Choroid plexus epithelial cell (primary cell): ENCODE data around the gene IL33.

ENCODE experiments used
- DNase-seq: peaks from one replicate; pipeline ENCODE4 v3.0.0-alpha.2; 2010; ENCODE audit warnings: low read depth
- H3K4me3 ChIP-seq: 2 replicates; pipeline ENCODE4 v1.5.1; 2011; ENCODE audit warnings: low read depth, mild to moderate bottlenecking, control low read depth, low read length, moderate library complexity
- TF ChIP-seq, protein P1 (sequence below): conservative IDR thresholded peaks from 2 replicates; pipeline ENCODE4 v1.5.1; 2011; ENCODE audit warnings: low read depth, mild to moderate bottlenecking, control low read depth, inconsistent platforms, low read length, moderate library complexity

The IL33 gene

DNA sequence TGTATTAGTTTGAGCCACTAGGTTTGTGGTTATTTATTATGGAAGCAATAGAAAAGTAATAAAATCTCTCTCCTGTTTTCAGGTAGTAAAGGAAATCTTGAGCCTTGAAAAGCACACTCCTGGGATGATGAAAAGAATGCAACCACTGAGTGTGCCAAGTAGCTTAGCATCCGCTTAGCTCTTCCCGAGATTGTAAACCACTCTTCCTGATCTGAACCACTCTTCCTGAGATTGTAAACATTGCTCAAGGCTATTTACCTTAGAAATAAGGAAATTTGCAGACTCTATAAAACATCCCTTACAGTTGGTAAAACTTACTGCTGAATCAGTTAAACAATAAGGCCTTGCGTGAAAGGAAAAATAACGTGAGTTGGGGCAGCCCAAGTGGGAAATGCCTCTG is 17.4 kb upstream of the IL33 start:
- TF ChIP-seq, protein P1, sequence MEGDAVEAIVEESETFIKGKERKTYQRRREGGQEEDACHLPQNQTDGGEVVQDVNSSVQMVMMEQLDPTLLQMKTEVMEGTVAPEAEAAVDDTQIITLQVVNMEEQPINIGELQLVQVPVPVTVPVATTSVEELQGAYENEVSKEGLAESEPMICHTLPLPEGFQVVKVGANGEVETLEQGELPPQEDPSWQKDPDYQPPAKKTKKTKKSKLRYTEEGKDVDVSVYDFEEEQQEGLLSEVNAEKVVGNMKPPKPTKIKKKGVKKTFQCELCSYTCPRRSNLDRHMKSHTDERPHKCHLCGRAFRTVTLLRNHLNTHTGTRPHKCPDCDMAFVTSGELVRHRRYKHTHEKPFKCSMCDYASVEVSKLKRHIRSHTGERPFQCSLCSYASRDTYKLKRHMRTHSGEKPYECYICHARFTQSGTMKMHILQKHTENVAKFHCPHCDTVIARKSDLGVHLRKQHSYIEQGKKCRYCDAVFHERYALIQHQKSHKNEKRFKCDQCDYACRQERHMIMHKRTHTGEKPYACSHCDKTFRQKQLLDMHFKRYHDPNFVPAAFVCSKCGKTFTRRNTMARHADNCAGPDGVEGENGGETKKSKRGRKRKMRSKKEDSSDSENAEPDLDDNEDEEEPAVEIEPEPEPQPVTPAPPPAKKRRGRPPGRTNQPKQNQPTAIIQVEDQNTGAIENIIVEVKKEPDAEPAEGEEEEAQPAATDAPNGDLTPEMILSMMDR = no peak
- no peak for DNase-seq
- H3K4me3 ChIP-seq = no peak overlapping the region

DNA sequence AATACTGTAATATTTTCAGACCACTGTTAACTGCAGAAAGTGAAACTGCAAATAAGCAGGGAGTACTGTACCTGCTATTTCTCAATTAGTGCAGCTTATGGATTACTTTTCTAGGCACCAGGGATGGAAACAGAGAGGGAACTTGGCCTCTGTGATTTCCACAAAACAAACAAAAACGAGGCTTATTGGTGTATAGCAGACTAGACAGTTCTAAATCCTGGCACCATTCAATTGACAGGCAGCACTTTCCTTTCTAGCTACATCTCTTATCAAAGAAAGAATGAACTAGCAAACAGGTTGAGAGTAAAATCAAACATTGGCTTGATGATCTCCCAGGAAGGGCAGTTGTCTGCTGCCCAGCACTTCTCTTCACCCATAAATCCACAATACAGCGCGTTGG is 16.0 kb upstream of the IL33 start:
- H3K4me3 ChIP-seq = no peak overlapping the region
- TF ChIP-seq, protein P1 = no peak
- no peak for DNase-seq

DNA sequence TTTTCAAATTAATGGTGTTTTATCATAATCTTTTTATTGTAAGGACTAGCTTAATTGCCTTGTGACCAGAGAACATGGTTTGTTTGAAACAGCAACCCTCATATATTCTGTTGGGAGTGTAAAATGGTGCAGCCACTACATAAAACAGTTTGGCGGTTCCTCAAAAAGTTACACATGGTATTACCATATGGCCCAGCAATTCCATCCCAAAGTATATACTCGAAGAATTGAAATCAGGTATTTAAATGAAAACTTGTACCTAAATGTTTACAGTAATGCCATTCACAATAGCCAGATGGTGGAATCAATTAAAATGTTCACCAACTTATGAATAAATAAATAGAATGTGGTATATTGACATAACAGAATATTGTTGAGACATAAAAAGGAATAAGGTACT is 14.8 kb upstream of the IL33 start:
- no peak for DNase-seq
- H3K4me3 ChIP-seq = no peak overlapping the region
- TF ChIP-seq, protein P1 = no peak

DNA sequence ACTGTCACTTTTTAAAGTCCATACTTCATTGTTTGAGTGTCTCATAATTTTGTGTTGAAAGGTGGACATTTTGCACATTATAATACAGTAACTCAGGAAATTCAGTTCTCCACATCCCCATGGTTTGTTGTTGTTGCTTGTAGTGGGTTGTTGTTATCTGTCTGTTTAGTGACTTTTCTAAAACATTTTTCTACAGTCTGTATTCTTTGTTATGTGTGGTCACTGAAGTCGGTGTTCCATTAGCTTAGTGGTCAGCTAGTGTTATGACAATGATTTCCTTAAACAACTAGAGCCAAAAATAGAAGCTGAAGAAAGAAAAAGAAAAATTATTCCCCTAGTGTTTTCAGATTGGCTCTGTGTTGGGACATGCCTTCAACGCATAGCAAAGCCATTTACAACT is 5.6 kb upstream of the IL33 start:
- DNase-seq = no peak
- TF ChIP-seq, protein P1 = no peak
- H3K4me3 ChIP-seq = no peak overlapping the region

DNA sequence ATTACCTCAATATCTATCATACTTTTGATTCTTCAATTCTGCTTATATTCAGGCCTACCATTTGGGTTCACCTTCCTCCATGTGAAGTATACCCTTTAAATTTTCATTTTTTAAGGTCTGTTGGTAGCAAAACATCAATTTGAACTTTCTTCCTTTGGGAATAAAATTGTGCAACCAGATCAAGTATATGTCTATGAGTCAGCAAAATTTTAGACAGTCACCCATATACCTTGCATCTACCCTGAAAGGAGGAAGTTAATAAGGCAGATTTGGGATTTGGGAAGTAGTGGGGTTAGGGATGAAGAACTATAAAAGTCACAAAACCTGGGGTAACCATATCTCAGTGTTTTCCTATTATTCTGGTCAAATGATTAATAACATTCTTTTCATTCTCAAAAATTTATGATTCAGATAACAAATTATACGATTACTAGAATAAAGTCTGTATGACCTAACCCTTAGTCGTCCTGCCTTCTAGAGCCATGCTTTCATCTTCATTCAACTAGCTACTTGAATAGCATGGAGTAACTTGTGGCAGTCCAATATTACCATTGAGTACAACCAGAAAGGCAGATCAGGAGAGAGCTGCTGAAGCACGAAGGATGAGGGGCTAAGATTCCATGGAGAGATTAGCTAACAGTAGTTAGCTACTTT is 2.8 kb upstream of the IL33 start:
- TF ChIP-seq, protein P1 = no peak
- DNase-seq = peak; percentile 15
- no peak overlapping the region for H3K4me3 ChIP-seq

DNA sequence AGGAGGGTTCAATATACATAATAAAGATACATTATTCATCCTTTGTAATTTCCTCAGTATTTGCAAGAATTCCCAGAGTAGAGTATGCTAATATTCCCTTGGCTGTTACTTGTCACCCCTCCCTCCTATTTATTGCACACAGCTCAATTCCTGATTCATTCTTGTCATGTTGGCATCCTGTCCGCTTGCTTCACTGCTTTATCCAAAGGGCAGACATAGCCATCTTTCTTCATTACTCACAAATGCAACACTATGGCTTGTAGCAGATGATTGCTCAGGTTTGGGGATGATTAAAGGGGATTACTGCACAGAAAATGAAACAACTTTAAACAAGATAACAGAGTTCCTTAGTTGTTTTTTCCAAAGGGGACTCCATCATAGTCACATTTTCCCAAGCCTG is 1.2 kb upstream of the IL33 start:
- DNase-seq = no peak
- no peak overlapping the region for H3K4me3 ChIP-seq
- TF ChIP-seq, protein P1 = no peak

DNA sequence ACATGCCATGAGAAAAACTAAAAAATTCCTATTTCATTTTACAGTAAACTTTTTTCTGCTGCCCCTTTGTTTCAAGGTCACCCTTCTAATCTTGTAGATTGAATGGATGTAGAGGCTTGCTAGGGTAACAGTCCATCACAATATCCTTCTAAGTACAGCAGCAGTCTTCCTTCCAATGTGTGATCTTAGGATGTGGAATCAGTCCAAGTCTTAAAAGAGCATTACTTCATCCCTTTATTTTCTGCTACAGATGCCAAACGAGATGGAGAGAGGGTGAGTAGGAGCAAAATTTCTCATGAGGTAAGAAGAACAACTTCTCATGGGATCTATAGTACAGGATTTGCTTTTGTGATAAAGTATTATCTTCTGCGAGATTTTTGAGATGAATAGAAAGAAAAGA is 704 bp upstream of the IL33 start:
- TF ChIP-seq, protein P1 = no peak
- peak; percentile 49 for DNase-seq
- no peak overlapping the region for H3K4me3 ChIP-seq
